Measurements from ENCODE around the gene DGKA.

DNA sequence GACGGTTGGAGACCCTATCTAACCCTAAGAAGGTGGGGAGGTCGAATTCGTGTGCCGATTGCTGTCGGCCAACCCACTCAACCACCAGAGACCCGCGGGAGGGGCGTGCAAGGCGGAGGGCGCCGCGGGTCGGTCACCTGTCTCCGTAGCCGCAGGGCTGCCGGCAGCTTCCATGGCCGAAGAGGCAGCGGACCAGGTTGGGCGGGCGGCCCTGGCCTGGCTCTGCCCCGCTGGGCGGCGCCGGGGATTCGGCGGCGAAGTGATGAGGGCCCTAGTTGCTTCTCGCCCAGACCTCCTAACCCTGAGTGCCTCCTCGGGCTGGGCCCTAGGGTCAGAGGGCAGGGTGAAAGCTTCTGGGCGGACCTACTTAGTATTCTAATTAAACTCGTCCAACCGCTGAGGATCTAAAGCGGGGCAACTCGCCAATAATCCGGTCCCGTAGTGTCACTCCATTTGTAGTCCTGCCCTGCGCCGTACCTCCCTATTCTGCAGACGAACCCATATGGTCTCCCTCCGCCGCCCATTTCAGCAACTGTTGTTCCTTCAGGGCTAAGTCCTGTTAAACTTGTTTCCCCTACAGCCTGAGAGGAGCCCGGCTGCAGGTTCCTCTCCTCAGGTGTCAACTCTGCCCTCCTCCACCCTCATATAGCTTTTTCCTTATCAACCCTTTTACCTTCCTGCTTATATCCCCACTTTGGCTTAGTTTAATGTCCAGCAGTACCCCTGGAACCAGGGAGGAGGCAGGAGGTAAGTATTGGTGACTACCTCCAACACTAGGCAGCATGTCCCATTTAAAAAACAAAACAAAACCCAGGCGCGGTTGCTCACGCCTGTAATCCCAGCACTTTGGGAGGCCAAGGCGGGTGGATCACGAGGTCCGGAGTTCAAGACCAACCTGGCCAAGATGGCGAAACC, 3.1 kb upstream of the DGKA start, which contains the start of gene PYM1:
- TF ChIP-seq, protein P1, sequence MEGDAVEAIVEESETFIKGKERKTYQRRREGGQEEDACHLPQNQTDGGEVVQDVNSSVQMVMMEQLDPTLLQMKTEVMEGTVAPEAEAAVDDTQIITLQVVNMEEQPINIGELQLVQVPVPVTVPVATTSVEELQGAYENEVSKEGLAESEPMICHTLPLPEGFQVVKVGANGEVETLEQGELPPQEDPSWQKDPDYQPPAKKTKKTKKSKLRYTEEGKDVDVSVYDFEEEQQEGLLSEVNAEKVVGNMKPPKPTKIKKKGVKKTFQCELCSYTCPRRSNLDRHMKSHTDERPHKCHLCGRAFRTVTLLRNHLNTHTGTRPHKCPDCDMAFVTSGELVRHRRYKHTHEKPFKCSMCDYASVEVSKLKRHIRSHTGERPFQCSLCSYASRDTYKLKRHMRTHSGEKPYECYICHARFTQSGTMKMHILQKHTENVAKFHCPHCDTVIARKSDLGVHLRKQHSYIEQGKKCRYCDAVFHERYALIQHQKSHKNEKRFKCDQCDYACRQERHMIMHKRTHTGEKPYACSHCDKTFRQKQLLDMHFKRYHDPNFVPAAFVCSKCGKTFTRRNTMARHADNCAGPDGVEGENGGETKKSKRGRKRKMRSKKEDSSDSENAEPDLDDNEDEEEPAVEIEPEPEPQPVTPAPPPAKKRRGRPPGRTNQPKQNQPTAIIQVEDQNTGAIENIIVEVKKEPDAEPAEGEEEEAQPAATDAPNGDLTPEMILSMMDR (conservative IDR thresholded peaks at IDR 0.05; ENCODE audit: low read length): no peak
- TF ChIP-seq EZH2phosphoT487 (IDR thresholded peaks at IDR 0.05; ENCODE audit: borderline replicate concordance, low read depth, low read length): no peak
